Endothelial cell of umbilical vein (primary cell): ENCODE measurements around the gene REEP5. TPM values are rescaled to one million over a fixed set of nuclear protein-coding genes. Genes with fewer than 3 reads are reported as not detected.

Experiments used
- BruUV-seq: library from RNA; stranded (reverse); fragments of 400-500 nt; replicated peaks from 2 replicates; lab custom pipeline; 2021; lab: Mats Ljungman, UMichigan
- CTCF ChIA-PET: fragments of 300-600, 350-600 bp; sonication (Branson Sonifier 250); formaldehyde crosslinking; loops from one replicate; lab custom pipeline; 2021; ENCODE audit warnings: antibody characterized with exemption, inconsistent platforms; lab: Charles Lee
- POLR2A ChIA-PET: fragments of 300-600, 350-600 bp; sonication (Branson Sonifier 250); formaldehyde crosslinking; loops from one replicate; lab custom pipeline; 2021; ENCODE audit warnings: antibody characterized with exemption, inconsistent platforms; lab: Charles Lee
- DNase-seq: peaks from one replicate; pipeline ENCODE4 v3.0.0-alpha.2; 2011; ENCODE audit warnings: low read depth, low spot score
- FAIRE-seq: peaks from 2 replicates; lab custom pipeline; 2011; peaks lifted over from hg19 to GRCh38; lab: Jason Lieb, UNC
- H2AFZ ChIP-seq: 2 replicates; pipeline ENCODE4 v1.6.0; 2012; ENCODE audit warnings: low read depth, low read length, control low read depth, inconsistent platforms
- H3K27ac ChIP-seq: 2 replicates; pipeline ENCODE4 v1.5.1; 2011; ENCODE audit warnings: low read depth, mild to moderate bottlenecking, control low read depth, low read length, moderate library complexity; ENCODE audit not compliant: insufficient read depth
- H3K27me3 ChIP-seq, 2 experiments: 2 replicates each; pipeline versions ENCODE4 v1.6.0 to v1.6.1; 2011; ENCODE audit warnings: low read length in 2 of 2, mixed read lengths in 1 of 2; ENCODE audit not compliant: control insufficient read depth in 2 of 2, insufficient read depth in 2 of 2
- H3K36me3 ChIP-seq, 2 experiments: 2 replicates in 1 of 2; 3 replicates in 1 of 2; pipeline ENCODE4 v1.5.1; 2011; ENCODE audit warnings: low read length in 2 of 2, mild to moderate bottlenecking in 1 of 2, moderate library complexity in 1 of 2; ENCODE audit not compliant: control insufficient read depth in 2 of 2, insufficient read depth in 2 of 2; ENCODE audit errors: extremely low read depth in 1 of 2
- H3K4me1 ChIP-seq: 3 replicates; pipeline ENCODE4 v1.5.1; 2011; ENCODE audit warnings: mild to moderate bottlenecking, low read length; ENCODE audit not compliant: control insufficient read depth, insufficient read depth; ENCODE audit errors: extremely low read depth
- H3K4me2 ChIP-seq: 2 replicates; pipeline ENCODE4 v1.6.1; 2011; ENCODE audit warnings: low read length, control low read depth, mixed read lengths; ENCODE audit not compliant: insufficient read depth
- H3K4me3 ChIP-seq, 3 experiments: fragments of 200-600 bp in 1 of 3; sonication (generic), shearing (Covaris generic) in 1 of 3; replicated peaks in 1 of 3; 2 replicates each; pipeline ENCODE4 v1.5.1; 2011 to 2016; ENCODE audit warnings: control low read depth in 3 of 3, low read length in 3 of 3, mild to moderate bottlenecking in 2 of 3, inconsistent platforms in 1 of 3, low read depth in 1 of 3, moderate library complexity in 1 of 3; ENCODE audit not compliant: insufficient read depth in 1 of 3
- H3K79me2 ChIP-seq: 2 replicates; pipeline ENCODE4 v1.6.0; 2012; ENCODE audit warnings: low read length, inconsistent platforms; ENCODE audit not compliant: control insufficient read depth, insufficient read depth
- H3K9ac ChIP-seq: replicated peaks from 2 replicates; pipeline ENCODE3; 2011; ENCODE audit warnings: low read length, control low read depth; ENCODE audit not compliant: insufficient read depth; ENCODE audit errors: extremely low read depth
- H3K9me1 ChIP-seq: replicated peaks from 3 replicates; pipeline ENCODE4 v1.6.0; 2011; ENCODE audit warnings: mild to moderate bottlenecking, low read length; ENCODE audit not compliant: control insufficient read depth, insufficient read depth; ENCODE audit errors: extremely low read depth
- H3K9me3 ChIP-seq: replicated peaks from 2 replicates; pipeline ENCODE4 v1.5.1; 2012; ENCODE audit warnings: low read length, inconsistent platforms; ENCODE audit not compliant: control insufficient read depth, insufficient read depth
- H4K20me1 ChIP-seq: replicated peaks from 2 replicates; pipeline ENCODE3; 2011; ENCODE audit warnings: mild to moderate bottlenecking, low read length; ENCODE audit not compliant: control insufficient read depth, insufficient read depth; ENCODE audit errors: extremely low read depth
- CTCF ChIP-seq, 2 donors: IDR thresholded peaks; 1 replicate in 1 of 2; 2 replicates in 1 of 2; pipeline ENCODE4 v1.5.1; 2011; ENCODE audit warnings: low read length in 2 of 2, mild to moderate bottlenecking in 2 of 2, moderate library complexity in 2 of 2, control low read depth in 1 of 2, inconsistent platforms in 1 of 2, low read depth in 1 of 2; ENCODE audit not compliant: insufficient read depth in 1 of 2; ENCODE audit errors: extremely low read depth in 1 of 2
- EZH2 ChIP-seq: IDR thresholded peaks from 2 replicates; pipeline ENCODE4 v1.6.1; 2012; ENCODE audit warnings: borderline replicate concordance, low read depth, mild to moderate bottlenecking, moderate library complexity, low read length, inconsistent platforms; ENCODE audit not compliant: severe bottlenecking
- FOS ChIP-seq: IDR thresholded peaks from 2 replicates; pipeline ENCODE4 v1.6.1; 2011; ENCODE audit warnings: mild to moderate bottlenecking, low read length, moderate library complexity, borderline replicate concordance; ENCODE audit not compliant: insufficient read depth
- GATA2 ChIP-seq: IDR thresholded peaks from 2 replicates; pipeline ENCODE4 v1.7.0; 2011; ENCODE audit warnings: low read depth, mild to moderate bottlenecking, moderate library complexity, mixed read lengths, low read length; ENCODE audit not compliant: insufficient read length, insufficient read depth
- JUN ChIP-seq: IDR thresholded peaks from 2 replicates; pipeline ENCODE4 v1.6.1; 2011; ENCODE audit warnings: borderline replicate concordance, low read depth; ENCODE audit not compliant: insufficient read length, insufficient read depth
- MAX ChIP-seq: IDR thresholded peaks from 2 replicates; pipeline ENCODE4 v1.6.1; 2011; ENCODE audit not compliant: insufficient read depth, insufficient read length
- MYC ChIP-seq: IDR thresholded peaks from one replicate; pipeline ENCODE4 v1.6.1; 2011; ENCODE audit warnings: mild to moderate bottlenecking, low read depth, low read length
- POLR2A ChIP-seq: IDR thresholded peaks from 2 replicates; pipeline ENCODE4 v1.6.1; 2012; ENCODE audit warnings: low read depth, mild to moderate bottlenecking, control low read depth, low read length
- POLR2AphosphoS5 ChIP-seq: IDR thresholded peaks from 2 replicates; pipeline ENCODE4 v1.6.1; 2012; ENCODE audit warnings: low read depth, mild to moderate bottlenecking, control low read depth, low read length, moderate library complexity; ENCODE audit not compliant: insufficient read depth
- dilution Hi-C: fragments of 300-500 bp; cut with MboI; formaldehyde crosslinking; loops from one replicate; pipeline ENCODE4 v1.15.0; 2019; ENCODE audit warnings: low sequenced_read_pairs; ENCODE audit not compliant: extremely low pct_ligation_motif_present
- intact Hi-C: fragments of 100-400 bp; cut with micrococcal nuclease; formaldehyde crosslinking; loops from one replicate; pipeline ENCODE4 v1.10.0; 2022
- polyA plus RNA-seq, 4 experiments: library from polyadenylated mRNA; depleted of rRNA in 3 of 4; stranded (reverse) in 3 of 4; unstranded in 1 of 4; fragments of >200 nt; gene quantifications; 2 replicates each; pipeline versions ENCODE4 v1.2.1 to v1.2.3, GENCODE V29; 2011 to 2012; ENCODE audit warnings: missing spikeins in 1 of 4
- total RNA-seq: library from RNA; stranded (reverse); gene quantifications from 2 replicates; pipeline ENCODE4 v1.2.3, GENCODE V29; 2021

Gene REEP5
- total and polyA plus RNA-seq, 2 donors (not counting 3 experiments of a cell fraction or from before 2014, with no cell fraction given), result 98.0 to 163 TPM

GRCh38 chr5:112948458-112948857, 26.4 kb upstream of the REEP5 start:
- TF ChIP-seq POLR2A (no peak), MYC (no peak), POLR2AphosphoS5 (no peak), EZH2 (no peak), CTCF (IDR thresholded peaks at IDR 0.05; ENCODE audit: extremely low read depth in 1 of 2, insufficient read depth in 1 of 2, low read depth in 1 of 2, low read length in 2 of 2) (no peak), GATA2 (no peak), MAX (no peak), FOS (no peak), JUN (no peak)
- Histone ChIP-seq H3K9me1 (no peaks in the 10 kb centered on the region), H3K4me1 (no peaks in the 10 kb centered on the region), H3K36me3 (no peaks in the 10 kb centered on the region), H3K27ac (no peak overlapping the region), H4K20me1 (no peaks in the 10 kb centered on the region), H3K79me2 (no peaks in the 10 kb centered on the region), H3K4me2 (no peak overlapping the region), H3K27me3 (no peaks in the 10 kb centered on the region), H2AFZ (no peak overlapping the region), H3K4me3 (no peak overlapping the region), H3K9me3 (no peaks in the 10 kb centered on the region), H3K9ac (no peak overlapping the region)
- intact Hi-C loops (no loop called here), dilution Hi-C loops (no loop called here)
- BruUV-seq, result no TSS peak
- DNase-seq (no peak), FAIRE-seq (no peak)
- CTCF ChIA-PET, result no interaction called here
- POLR2A ChIA-PET, result interaction anchor here (0.6 kb wide), 1 partner anchor 17 kb away, joined by 9 read pairs; no protein-coding TSS in a partner anchor
